Naive thymus-derived CD8-positive, alpha-beta T cell (primary cell): ENCODE data around the gene SGCB. TPM values are rescaled to one million over a fixed set of nuclear protein-coding genes. Genes with fewer than 3 reads are reported as not detected.

Experiments
- ATAC-seq, 2 donors: fragments of 150-1000 bp; cut with Tn5 transposase in 1 of 2; sonication (Bioruptor Pico), chemical (Tn5 transposase) in 1 of 2; 1 replicate in 1 of 2; 2 replicates in 1 of 2; pipeline ENCODE4 v1.10.0; 2021; ENCODE audit warnings: mild to moderate bottlenecking in 2 of 2, moderate library complexity in 2 of 2
- POLR2A ChIA-PET: fragments of 350-600 bp; sonication (Branson Sonifier 250); formaldehyde crosslinking; loops from one replicate; lab custom pipeline; 2021; ENCODE audit warnings: antibody characterized with exemption; lab: Charles Lee
- DNase-seq, 10 donors: peaks; one replicate each; pipeline versions ENCODE4 v3.0.0 to v3.0.0-alpha.2; 2020 to 2022
- H3K27ac Mint-ChIP-seq, 10 donors: one replicate each; pipeline ENCODE4 v1.8.0; 2020 to 2022; ENCODE audit warnings: mild to moderate bottlenecking in 10 of 10, mixed read lengths in 10 of 10, moderate library complexity in 4 of 10, inconsistent platforms in 1 of 10
- H3K27me3 Mint-ChIP-seq, 5 donors: one replicate each; pipeline ENCODE4 v1.8.0; 2021 to 2022; ENCODE audit warnings: mixed read lengths in 5 of 5
- H3K36me3 Mint-ChIP-seq, 3 donors: one replicate each; pipeline ENCODE4 v1.8.0; 2020 to 2022; ENCODE audit warnings: mixed read lengths in 3 of 3, mild to moderate bottlenecking in 2 of 3, inconsistent platforms in 1 of 3
- H3K4me1 Mint-ChIP-seq, 4 donors: one replicate each; pipeline ENCODE4 v1.8.0; 2021 to 2022; ENCODE audit warnings: mixed read lengths in 4 of 4
- H3K4me3 Mint-ChIP-seq, 10 donors: one replicate each; pipeline ENCODE4 v1.8.0; 2020 to 2022; ENCODE audit warnings: mild to moderate bottlenecking in 10 of 10, mixed read lengths in 10 of 10, moderate library complexity in 6 of 10, inconsistent platforms in 1 of 10
- H3K9me3 Mint-ChIP-seq, 9 donors: one replicate each; pipeline ENCODE4 v1.8.0; 2020 to 2022; ENCODE audit warnings: mixed read lengths in 9 of 9, mild to moderate bottlenecking in 3 of 9, inconsistent platforms in 1 of 9, moderate library complexity in 1 of 9
- polyA plus RNA-seq, 3 donors: library from polyadenylated mRNA; unstranded; fragments of 300-500 nt; fragmentation: Illumina TruSeq; gene quantifications; one replicate each; pipeline ENCODE4 v1.2.3, GENCODE V29; 2021
- total RNA-seq, 8 experiments: library from RNA in 2 of 8; stranded (reverse) in 2 of 8; gene quantifications; one replicate each; pipeline ENCODE4 v1.2.3 and lab custom pipeline; 2021 to 2026

The SGCB gene
- total and polyA plus RNA-seq, 5 experiments from 2014 or later = 3.5 to 7.3 (median 6.4) TPM

DNA sequence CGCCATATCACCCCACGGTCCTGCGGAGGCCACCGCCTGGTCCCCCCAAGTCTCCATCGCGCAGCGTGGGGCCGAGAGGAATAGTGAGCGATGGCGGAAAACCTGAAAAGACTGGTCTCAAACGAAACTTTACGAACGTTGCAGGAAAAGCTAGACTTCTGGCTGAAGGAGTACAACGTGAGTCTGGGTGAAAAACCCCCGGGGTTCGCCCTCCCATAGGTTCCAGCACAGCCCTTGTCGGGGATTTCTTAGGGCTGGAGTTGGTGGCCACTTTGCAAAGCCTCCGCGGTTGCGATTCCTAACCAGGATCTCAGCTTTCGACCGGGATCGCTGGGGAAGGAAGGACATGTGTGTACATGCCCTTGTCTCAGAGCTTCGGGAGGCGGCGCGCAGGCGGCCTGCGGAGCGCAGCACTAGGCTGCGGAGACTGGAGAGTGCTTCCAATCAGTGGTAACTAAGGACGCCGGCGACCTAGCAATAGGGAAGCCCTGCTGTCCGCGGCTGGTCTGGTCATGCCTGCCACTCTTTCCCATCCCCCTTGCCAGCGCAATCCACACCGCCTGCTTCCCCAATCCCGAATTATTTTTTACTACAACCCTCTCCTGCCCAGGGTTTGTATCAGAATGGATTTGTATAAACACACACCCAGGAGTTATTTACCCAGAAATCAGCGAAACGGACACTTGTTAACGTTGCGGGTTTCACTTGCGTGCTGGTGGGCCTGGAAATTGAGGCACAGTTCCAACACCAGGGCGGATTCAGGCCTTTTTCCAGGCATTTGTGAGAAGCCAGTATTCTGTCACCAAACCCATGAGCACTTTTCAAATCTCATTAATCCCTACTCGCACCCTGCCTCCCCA, 13.7 kb upstream of the SGCB start:
- H3K4me3 Mint-ChIP-seq = peak overlapping the region; percentile 48 to 78 (median 66)
- peak; percentile 38 to 46 for ATAC-seq
- no peaks in the 10 kb centered on the region for H3K36me3 Mint-ChIP-seq
- no peak for DNase-seq
- POLR2A ChIA-PET = no interaction called here
- H3K4me1 Mint-ChIP-seq = peaks cover 7 to 23% (median 15%) of the 10 kb centered on the region in 4 donors
- H3K27ac Mint-ChIP-seq = no peak overlapping the region
- H3K27me3 Mint-ChIP-seq = peaks cover 47 to 70% (median 69%) of the 10 kb centered on the region in 5 donors
- peaks cover 0 to 2% (median 0%) of the 10 kb centered on the region in 9 donors for H3K9me3 Mint-ChIP-seq

DNA sequence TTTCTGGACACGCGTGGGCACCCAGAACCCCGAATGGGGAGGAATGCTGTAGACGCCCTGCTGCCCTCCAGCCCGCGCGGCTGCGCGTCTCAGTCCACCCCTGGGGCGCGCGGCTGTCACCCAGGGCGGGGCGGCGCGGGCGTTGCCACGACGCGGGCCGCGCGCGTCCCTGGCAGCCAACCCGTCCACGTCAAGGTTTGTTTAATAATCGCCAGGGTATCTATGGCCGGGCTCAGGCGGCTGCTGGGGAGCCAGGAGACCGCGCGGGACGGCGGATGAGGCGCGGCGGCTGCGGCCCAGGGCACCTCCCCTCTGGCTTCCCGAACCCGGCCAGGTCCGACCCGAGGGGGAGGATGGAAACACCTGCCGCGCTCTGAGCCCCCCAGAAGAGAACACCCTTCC, 13.1 kb upstream of the SGCB start, which contains the start of gene SPATA18:
SPATA18 (plus strand) TSS at position 92 of the 402 bp plus-strand sequence. CDS start 401 bp downstream, outside the sequence.
- peak; percentile 32 to 52 for ATAC-seq
- no peaks in the 10 kb centered on the region for H3K36me3 Mint-ChIP-seq
- no peak for DNase-seq
- H3K27ac Mint-ChIP-seq = no peak within 1 kb of the TSS
- POLR2A ChIA-PET = no interaction called here
- peaks cover 7 to 23% (median 15%) of the 10 kb centered on the region in 4 donors for H3K4me1 Mint-ChIP-seq
- H3K27me3 Mint-ChIP-seq = peaks cover 43 to 73% (median 69%) of the 10 kb centered on the region in 5 donors
- H3K9me3 Mint-ChIP-seq = peaks cover 0 to 2% (median 0%) of the 10 kb centered on the region in 9 donors
- peak within 1 kb of the TSS; percentile 48 to 78 (median 66) for H3K4me3 Mint-ChIP-seq

DNA sequence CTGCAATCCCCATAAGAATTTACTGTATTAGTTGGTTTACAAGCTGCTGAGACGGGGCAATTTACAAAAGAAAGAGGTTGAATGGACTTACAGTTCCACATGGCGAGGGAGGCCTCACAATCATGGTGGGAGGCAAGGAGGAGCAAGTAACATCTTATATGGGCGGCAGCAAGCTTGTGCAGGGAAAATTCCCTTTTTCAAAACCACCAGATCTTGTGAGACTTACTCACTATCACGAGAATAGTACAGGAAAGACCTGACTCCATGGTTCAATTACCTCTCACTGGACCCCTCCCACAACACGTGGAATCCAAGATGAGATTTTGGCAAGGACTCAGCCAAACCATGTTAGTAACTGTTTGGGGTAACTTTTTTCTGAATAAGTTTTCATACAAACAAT, 11.2 kb upstream of the SGCB start:
- ATAC-seq (no peak), DNase-seq (no peak)

DNA sequence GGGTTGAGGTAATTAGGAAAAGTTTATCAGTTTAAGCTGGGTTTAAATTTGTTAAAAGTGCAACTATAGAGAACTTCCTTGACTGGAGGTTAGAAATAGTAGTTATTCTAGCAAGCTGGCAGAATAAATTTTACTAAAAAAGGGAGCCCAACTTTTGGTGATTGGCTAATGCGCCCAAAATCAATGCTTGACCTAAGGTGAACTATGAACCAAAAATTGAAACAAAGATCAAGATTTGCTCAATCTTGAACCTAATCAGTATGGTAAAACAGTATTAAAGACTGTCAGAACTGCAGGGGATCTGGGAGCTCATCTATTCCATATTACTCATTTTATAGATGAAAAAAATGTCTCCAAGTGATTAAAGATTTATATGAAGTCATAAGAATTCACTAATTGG, 6.9 kb upstream of the SGCB start:
- Mint-ChIP-seq H3K27me3 (peaks cover 29 to 74% (median 46%) of the 10 kb centered on the region in 5 donors), H3K36me3 (no peaks in the 10 kb centered on the region), H3K4me1 (no peaks in the 10 kb centered on the region), H3K4me3 (no peak overlapping the region), H3K27ac (no peak overlapping the region), H3K9me3 (peaks cover 0 to 2% (median 0%) of the 10 kb centered on the region in 9 donors)
- POLR2A ChIA-PET = no interaction called here
- ATAC-seq (no peak), DNase-seq (no peak)

More for the DNA sequence above, 11.2 kb upstream of the SGCB start:
- Mint-ChIP-seq H3K4me3 (no peak overlapping the region), H3K36me3 (no peaks in the 10 kb centered on the region), H3K9me3 (peaks cover 0 to 2% (median 0%) of the 10 kb centered on the region in 9 donors), H3K27me3 (peaks cover 41 to 73% (median 64%) of the 10 kb centered on the region in 5 donors), H3K27ac (no peak overlapping the region), H3K4me1 (peaks cover 7 to 23% (median 15%) of the 10 kb centered on the region in 4 donors)
- POLR2A ChIA-PET = no interaction called here

DNA sequence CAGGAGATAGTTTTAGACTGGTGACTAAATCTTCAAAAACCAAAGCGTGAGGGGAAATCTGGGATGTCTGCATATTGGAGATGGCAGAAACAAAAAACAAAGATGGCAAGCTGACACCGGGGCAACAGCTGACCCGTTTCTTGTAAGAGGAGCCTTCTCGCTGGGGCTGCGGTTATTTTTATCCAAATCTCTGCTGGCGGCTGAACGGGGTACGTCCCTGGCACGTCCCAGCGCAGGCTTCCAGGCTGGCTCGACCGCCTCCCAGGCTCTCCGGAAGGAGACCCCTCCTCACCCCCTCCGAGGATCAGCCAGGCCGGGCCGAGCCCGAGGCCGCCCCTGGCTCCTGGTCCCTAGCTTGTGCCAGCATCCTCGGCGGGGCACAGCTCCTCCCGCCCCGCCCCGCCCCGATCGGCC, 403 bp downstream of the SGCB start:
- Mint-ChIP-seq H3K27ac (peak overlapping the region in 9 of 10 donors; percentile 25 to 87 (median 71)), H3K9me3 (no peaks in the 10 kb centered on the region), H3K4me1 (peaks cover 15 to 26% (median 23%) of the 10 kb centered on the region in 4 donors), H3K27me3 (peaks cover 6 to 29% (median 14%) of the 10 kb centered on the region in 5 donors), H3K4me3 (peak overlapping the region; percentile 79 to 93 (median 86)), H3K36me3 (no peaks in the 10 kb centered on the region)
- DNase-seq (peak in 2 of 10 donors; percentile 4 to 31), ATAC-seq (peak; percentile 43)
- POLR2A ChIA-PET = interaction anchor here (1.8 kb wide), 1 partner anchor 194 kb away, joined by 16 read pairs; the partner anchor contains the start of gene DCUN1D4

DNA sequence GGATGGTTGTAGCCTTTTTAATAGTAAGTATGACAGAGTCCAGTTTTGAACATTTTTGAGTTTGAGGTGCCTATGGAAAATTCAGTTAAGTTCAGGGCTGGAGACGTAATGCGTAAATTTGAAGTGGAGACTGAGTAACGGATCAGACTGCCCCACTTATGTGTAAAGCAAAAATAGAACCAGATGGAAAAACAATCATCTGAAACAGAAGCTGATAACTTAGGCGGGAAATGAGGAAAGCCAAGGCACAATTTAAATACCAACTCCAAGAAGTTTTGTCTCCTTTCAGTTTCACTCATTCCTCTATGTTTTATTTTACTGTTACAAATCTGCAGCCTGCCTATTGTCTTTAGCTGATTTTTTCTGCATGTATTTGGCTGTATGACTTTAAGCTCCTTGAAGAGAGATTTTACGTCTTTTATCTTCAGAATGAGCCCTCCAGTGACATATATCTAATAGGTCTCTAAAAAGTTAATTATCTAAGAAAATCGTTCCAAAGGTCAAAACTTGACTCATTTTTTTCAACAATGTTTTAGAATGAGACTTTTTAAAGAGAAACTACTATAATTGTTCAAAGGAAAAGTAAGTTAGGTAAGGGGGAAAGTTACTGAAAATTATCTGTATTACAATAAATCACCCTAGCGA, 1.1 kb downstream of the SGCB start:
- H3K36me3 Mint-ChIP-seq = no peaks in the 10 kb centered on the region
- POLR2A ChIA-PET = interaction anchor here (1.8 kb wide), 1 partner anchor 194 kb away, joined by 16 read pairs; the partner anchor contains the start of gene DCUN1D4

DNA sequence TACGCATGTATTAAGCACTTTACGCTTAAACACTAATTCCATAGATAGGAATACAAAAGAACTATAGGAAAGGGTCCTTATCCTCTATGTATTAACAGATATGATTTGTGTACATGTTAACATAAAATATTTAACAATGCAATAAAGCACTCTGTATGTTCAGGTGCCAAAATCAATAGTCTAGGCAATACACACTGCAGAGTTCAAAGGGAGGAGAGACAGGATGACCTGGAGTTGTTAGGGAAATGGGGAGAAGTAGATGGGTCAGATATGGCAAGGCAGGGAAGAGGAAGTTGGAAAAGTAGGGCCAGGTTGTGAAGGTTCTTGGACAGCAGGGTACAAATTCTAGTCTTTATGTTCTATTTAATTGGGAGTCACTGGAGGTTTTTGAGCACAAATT, 2.9 kb downstream of the SGCB start:
- peaks cover 0 to 16% (median 0%) of the 10 kb centered on the region in 5 donors for H3K27me3 Mint-ChIP-seq
- H3K4me1 Mint-ChIP-seq = peaks cover 15 to 26% (median 23%) of the 10 kb centered on the region in 4 donors
- POLR2A ChIA-PET = no interaction called here
- no peak overlapping the region for H3K4me3 Mint-ChIP-seq
- DNase-seq (no peak), ATAC-seq (no peak)
- H3K27ac Mint-ChIP-seq = peak overlapping the region in 1 of 10 donors; percentile 4
- peaks cover 0 to 3% (median 0%) of the 10 kb centered on the region in 3 donors for H3K36me3 Mint-ChIP-seq
- no peaks in the 10 kb centered on the region for H3K9me3 Mint-ChIP-seq

More for the DNA sequence above, 1.1 kb downstream of the SGCB start:
- peak overlapping the region in 8 of 10 donors; percentile 37 to 87 (median 72) for H3K27ac Mint-ChIP-seq
- peaks cover 15 to 26% (median 23%) of the 10 kb centered on the region in 4 donors for H3K4me1 Mint-ChIP-seq
- ATAC-seq = no peak
- peak overlapping the region; percentile 79 to 93 (median 86) for H3K4me3 Mint-ChIP-seq
- DNase-seq = no peak
- H3K9me3 Mint-ChIP-seq = no peaks in the 10 kb centered on the region
- peaks cover 1 to 24% (median 9%) of the 10 kb centered on the region in 5 donors for H3K27me3 Mint-ChIP-seq

DNA sequence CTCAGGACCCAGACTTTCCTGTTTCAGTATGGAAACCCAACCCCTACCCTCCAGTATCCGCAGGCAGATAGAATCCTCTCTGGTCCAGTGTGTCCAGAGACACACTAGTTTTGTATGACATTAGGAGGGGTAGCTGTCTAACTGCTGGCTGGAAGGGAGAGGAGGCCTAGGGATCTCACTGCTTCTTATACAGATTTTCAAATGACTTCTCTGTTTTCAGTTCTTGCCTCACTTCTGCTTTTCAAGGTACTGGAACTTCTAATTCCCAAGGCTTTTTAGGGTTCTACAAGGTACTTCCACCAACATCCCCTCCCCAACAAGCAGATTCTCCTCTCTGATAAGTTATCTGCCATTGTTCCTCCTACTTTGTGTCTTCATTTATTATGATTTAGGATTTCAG, 6.1 kb downstream of the SGCB start:
- Mint-ChIP-seq H3K27me3 (peaks cover 0 to 5% (median 0%) of the 10 kb centered on the region in 5 donors), H3K36me3 (peaks cover 5 to 18% (median 7%) of the 10 kb centered on the region in 3 donors), H3K4me3 (no peak overlapping the region), H3K4me1 (peaks cover 9 to 19% (median 14%) of the 10 kb centered on the region in 4 donors), H3K27ac (no peak overlapping the region), H3K9me3 (no peaks in the 10 kb centered on the region)
- DNase-seq = no peak
- ATAC-seq = no peak
- POLR2A ChIA-PET = no interaction called here

DNA sequence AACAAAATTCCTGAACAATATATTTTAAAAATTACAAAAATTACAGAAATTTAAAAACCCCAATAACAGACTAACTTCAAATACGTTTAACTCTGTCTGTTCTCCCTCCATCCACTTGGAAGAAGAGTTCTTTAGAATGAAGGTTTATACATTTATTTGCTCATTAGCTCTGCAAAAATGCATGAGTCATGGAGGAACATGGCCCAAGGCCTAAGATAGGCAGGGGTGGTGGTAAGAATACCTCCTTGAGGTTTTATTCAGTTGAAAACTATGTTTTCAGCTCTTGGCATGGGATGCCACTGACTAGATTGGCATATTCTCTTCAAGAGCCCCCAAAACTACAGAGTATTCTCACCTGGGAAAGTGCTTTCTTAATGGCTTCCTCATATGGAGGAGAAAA, 9.1 kb downstream of the SGCB start:
- POLR2A ChIA-PET = no interaction called here
- H3K4me3 Mint-ChIP-seq = no peak overlapping the region
- ATAC-seq (no peak), DNase-seq (no peak)
- H3K36me3 Mint-ChIP-seq = peaks cover 5 to 23% (median 7%) of the 10 kb centered on the region in 3 donors
- H3K9me3 Mint-ChIP-seq = no peaks in the 10 kb centered on the region
- no peaks in the 10 kb centered on the region for H3K4me1 Mint-ChIP-seq
- no peaks in the 10 kb centered on the region for H3K27me3 Mint-ChIP-seq
- no peak overlapping the region for H3K27ac Mint-ChIP-seq

DNA sequence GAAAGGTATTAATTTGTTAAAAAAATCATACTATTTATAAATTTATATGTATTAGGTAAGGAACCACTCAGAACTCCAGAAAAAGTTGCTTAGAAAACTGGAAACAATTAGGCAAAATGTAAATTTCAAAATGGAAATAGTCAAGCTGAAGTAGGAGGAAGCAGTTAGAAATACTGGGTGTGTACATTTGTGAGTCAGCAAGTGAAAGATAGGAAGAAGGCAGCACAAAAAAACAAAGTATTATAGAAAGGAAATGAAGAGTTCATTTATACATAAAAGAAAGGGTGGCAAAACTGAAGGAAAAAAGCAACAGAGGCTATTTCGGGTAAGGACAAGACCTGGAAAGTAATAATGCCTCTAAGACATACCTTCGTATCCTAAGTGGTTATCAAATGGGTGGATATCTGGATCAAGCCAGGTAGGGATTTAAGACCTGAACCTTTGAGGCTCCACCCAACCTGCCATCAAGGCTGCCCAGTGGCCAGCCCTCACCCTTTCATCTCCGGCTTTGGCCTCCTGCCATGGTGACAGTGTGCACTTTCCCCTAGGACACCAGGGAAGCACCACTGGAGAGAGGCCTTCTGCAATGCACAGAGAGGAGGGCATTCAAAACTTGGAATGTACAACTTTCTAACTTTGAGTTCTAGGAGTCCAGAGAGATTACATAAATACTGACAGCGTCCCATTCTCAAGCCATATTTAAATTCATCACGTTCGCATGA, 18.0 kb downstream of the SGCB start, which contains the start of gene LRRC66:
LRRC66 (minus strand) TSS at position 428 of the 722 bp plus-strand sequence. CDS start 2,750 bp downstream, outside the sequence.
- H3K4me1 Mint-ChIP-seq = no peaks in the 10 kb centered on the region
- DNase-seq = no peak
- H3K27ac Mint-ChIP-seq = peak within 1 kb of the TSS in 1 of 10 donors; percentile 8
- H3K27me3 Mint-ChIP-seq = no peaks in the 10 kb centered on the region
- peaks cover 0 to 15% (median 0%) of the 10 kb centered on the region in 3 donors for H3K36me3 Mint-ChIP-seq
- no peak for ATAC-seq
- POLR2A ChIA-PET = no interaction called here
- H3K4me3 Mint-ChIP-seq = no peak within 1 kb of the TSS
- no peaks in the 10 kb centered on the region for H3K9me3 Mint-ChIP-seq

DNA sequence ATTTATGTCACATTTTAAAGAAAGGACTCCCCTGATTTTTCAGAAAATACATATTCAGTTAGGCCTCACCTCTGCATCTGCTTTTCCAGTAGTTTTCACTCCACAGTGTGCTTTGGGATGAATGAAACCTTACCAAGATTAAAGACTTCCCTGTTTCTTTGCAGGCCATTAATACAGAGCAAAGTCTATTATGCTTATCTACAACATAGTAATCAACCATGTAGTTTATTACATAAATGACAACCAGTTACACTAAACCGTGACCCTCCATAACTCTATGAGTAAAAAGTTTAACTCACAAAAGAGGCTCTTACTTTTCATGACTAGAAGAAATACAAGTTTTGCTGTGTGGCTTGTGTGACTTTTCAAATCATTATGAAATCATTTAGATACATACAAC, 20.3 kb downstream of the SGCB start:
- POLR2A ChIA-PET = no interaction called here

DNA sequence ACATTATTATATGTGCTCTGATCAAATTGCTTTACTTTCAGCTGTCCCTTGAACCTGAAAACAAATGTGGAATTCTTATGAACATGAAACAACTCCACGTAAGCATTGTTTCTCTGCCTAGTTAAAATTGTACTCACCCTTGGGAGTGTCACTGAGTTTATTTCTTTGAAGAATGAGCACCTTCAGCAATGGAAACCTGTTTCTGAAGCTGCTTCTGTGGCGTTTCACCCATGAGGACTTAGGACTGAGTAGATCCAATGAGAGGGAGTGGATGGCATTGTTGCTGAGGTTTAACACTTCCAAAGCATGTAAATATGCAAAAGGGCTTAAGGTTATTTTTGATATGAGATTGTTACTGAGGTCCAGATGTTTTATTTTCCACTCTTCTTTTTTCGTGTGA, 21.1 kb downstream of the SGCB start:
- Mint-ChIP-seq H3K4me1 (no peaks in the 10 kb centered on the region), H3K36me3 (peaks cover 0 to 2% (median 0%) of the 10 kb centered on the region in 3 donors), H3K9me3 (no peaks in the 10 kb centered on the region), H3K27ac (no peak overlapping the region), H3K27me3 (no peaks in the 10 kb centered on the region), H3K4me3 (no peak overlapping the region)
- ATAC-seq (no peak), DNase-seq (no peak)
- POLR2A ChIA-PET = no interaction called here

More for the DNA sequence above, 20.3 kb downstream of the SGCB start:
- H3K4me3 Mint-ChIP-seq = no peak overlapping the region
- H3K27me3 Mint-ChIP-seq = no peaks in the 10 kb centered on the region
- H3K9me3 Mint-ChIP-seq = no peaks in the 10 kb centered on the region
- H3K36me3 Mint-ChIP-seq = peaks cover 0 to 4% (median 0%) of the 10 kb centered on the region in 3 donors
- H3K27ac Mint-ChIP-seq = no peak overlapping the region
- DNase-seq = no peak
- ATAC-seq = no peak
- H3K4me1 Mint-ChIP-seq = no peaks in the 10 kb centered on the region
